ENCODE measurements around the gene PLCB2.

PLCB2 gene

GRCh38 chr15:40286061-40286532 is 21.6 kb downstream of the PLCB2 start:
- no peak for DNase-seq

- no peak for DNase-seq
These were observed 22.2 kb downstream of the PLCB2 start for GRCh38 chr15:40285554-40286011.

GRCh38 chr15:40285151-40285550 is 22.6 kb downstream of the PLCB2 start:
- no peak for DNase-seq

- no peak for DNase-seq
These were observed 24.0 kb downstream of the PLCB2 start for GRCh38 chr15:40283615-40284300.

GRCh38 chr15:40282869-40283614 is 24.7 kb downstream of the PLCB2 start, which contains the start of gene ANKRD63:
Gene ANKRD63 (minus strand): TSS chr15:40283064. CDS start chr15:40282586, 478 bp downstream.
- no peak for DNase-seq

GRCh38 chr15:40282147-40282868 is 25.4 kb downstream of the PLCB2 start:
- DNase-seq, result peak; percentile 87

- no peak for DNase-seq
These were observed 26.0 kb downstream of the PLCB2 start for GRCh38 chr15:40281801-40282146.

GRCh38 chr15:40281057-40281800 is 26.5 kb downstream of the PLCB2 start:
- peak; percentile 51 for DNase-seq

- DNase-seq, result no peak
These were observed 27.3 kb downstream of the PLCB2 start for GRCh38 chr15:40280260-40281056.

GRCh38 chr15:40279437-40280141 is 28.1 kb downstream of the PLCB2 start:
- peak; percentile 75 for DNase-seq

GRCh38 chr15:40278026-40278425 is 29.7 kb downstream of the PLCB2 start:
- no peak for DNase-seq

- no peak for DNase-seq
These were observed 30.3 kb downstream of the PLCB2 start for GRCh38 chr15:40277471-40277870.

GRCh38 chr15:40276927-40277326 is 30.8 kb downstream of the PLCB2 start:
- DNase-seq, result no peak

GRCh38 chr15:40275954-40276353 is 31.8 kb downstream of the PLCB2 start:
- DNase-seq, result no peak

GRCh38 chr15:40275523-40275922 is 32.2 kb downstream of the PLCB2 start:
- DNase-seq, result no peak

GRCh38 chr15:40274350-40275274 is 33.1 kb downstream of the PLCB2 start:
- peak; percentile 68 for DNase-seq

GRCh38 chr15:40273428-40273827 is 34.3 kb downstream of the PLCB2 start:
- no peak for DNase-seq

GRCh38 chr15:40272485-40273056 is 35.2 kb downstream of the PLCB2 start:
- no peak for DNase-seq

Data from right kidney (tissue), 1 donor.